DOHH2 (cell line): Measurements from ENCODE around the gene NKPD1.

Experiments used
- CTCF ChIP-seq: fragments of 200-600 bp; sonication (generic); IDR thresholded peaks from one replicate; pipeline ENCODE4 v1.5.1; 2014; ENCODE audit warnings: antibody characterized with exemption, mild to moderate bottlenecking, low read depth, low read length; ENCODE audit not compliant: poor library complexity, severe bottlenecking
- EZH2phosphoT487 ChIP-seq: fragments of 200-600 bp; sonication (generic); IDR thresholded peaks from 2 replicates; pipeline ENCODE4 v1.6.1; 2017; ENCODE audit warnings: borderline replicate concordance, mild to moderate bottlenecking, antibody characterized with exemption, low read length, moderate library complexity, mixed read lengths

GRCh38 chr19:45141203-45141900, 19.4 kb downstream of the NKPD1 start:
- TF ChIP-seq CTCF: no peak
- TF ChIP-seq EZH2phosphoT487: no peak
